ENCODE measurements around the gene FAM47E.

FAM47E gene

DNA sequence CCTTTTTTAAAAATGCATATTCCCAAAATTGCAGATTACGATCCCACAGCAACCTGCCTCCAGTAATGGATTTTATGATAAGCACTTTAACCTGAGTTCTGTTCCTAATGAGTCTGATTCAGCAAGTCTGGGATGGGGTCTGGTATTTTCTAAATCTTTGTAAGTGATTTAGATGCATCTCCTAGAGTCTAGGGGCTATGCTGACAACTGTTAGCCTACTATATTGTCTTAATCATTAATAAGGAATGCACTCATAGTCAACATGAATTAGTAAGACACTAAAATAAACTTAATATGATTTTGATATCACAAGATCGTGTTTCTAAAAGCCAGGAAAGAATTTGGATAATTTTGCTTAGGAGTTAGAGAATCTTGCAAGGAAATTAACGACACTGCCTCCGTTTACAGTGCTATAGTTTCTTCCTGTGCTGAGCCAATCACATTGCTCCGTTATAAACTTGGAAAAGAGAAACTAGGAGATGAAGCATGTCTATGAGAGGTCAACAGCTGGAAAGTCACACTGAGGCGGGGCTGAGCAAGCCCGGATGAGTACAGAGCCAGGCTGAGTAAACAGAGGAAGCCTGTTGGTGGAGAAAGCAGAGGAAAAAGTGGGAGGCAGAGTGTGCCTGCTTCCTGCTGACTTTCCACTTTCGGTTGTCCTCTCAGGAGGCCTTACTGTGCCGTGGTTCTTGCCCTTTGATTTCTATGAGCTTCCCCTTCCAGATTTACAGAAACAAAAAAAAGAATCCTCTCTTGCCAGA is 43.3 kb upstream of the FAM47E start:
- TF ChIP-seq, protein P1, sequence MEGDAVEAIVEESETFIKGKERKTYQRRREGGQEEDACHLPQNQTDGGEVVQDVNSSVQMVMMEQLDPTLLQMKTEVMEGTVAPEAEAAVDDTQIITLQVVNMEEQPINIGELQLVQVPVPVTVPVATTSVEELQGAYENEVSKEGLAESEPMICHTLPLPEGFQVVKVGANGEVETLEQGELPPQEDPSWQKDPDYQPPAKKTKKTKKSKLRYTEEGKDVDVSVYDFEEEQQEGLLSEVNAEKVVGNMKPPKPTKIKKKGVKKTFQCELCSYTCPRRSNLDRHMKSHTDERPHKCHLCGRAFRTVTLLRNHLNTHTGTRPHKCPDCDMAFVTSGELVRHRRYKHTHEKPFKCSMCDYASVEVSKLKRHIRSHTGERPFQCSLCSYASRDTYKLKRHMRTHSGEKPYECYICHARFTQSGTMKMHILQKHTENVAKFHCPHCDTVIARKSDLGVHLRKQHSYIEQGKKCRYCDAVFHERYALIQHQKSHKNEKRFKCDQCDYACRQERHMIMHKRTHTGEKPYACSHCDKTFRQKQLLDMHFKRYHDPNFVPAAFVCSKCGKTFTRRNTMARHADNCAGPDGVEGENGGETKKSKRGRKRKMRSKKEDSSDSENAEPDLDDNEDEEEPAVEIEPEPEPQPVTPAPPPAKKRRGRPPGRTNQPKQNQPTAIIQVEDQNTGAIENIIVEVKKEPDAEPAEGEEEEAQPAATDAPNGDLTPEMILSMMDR (conservative IDR thresholded peaks at IDR 0.05; ENCODE audit: low read depth): no peak
- DNase-seq (ENCODE audit: low spot score): peak; percentile 65
- POLR2A ChIA-PET (ENCODE audit: low non-redundant PET): no interaction called here
- peak overlapping the region; percentile 81 for H3K27ac ChIP-seq
- CTCF ChIA-PET: no interaction called here

DNA sequence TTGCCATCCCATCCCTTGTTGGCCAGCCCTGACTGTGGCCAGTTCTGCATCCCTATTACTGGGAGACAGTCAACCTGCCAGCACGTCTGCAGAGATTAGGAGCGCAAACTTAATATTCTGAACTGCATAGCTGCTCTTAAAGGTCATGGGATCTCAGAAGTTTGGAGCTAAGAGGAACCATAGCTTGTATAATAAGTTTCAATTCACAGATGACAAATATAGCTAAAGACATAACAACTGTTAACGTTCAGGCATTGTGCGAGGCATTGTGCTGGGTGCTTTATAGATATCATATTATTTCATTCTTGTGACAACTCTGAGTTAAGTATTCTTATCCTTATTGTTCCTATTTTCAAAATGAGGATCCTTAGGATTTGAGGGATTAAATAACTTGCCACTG is 41.6 kb upstream of the FAM47E start:
- TF ChIP-seq, protein P1 (conservative IDR thresholded peaks at IDR 0.05; ENCODE audit: low read depth): no peak
- ChIA-PET POLR2A (ENCODE audit: low non-redundant PET) (no interaction called here), CTCF (no interaction called here)
- DNase-seq (ENCODE audit: low spot score): no peak
- peak overlapping the region; percentile 54; the same call in 1 of the 2 replicates for H3K27ac ChIP-seq

DNA sequence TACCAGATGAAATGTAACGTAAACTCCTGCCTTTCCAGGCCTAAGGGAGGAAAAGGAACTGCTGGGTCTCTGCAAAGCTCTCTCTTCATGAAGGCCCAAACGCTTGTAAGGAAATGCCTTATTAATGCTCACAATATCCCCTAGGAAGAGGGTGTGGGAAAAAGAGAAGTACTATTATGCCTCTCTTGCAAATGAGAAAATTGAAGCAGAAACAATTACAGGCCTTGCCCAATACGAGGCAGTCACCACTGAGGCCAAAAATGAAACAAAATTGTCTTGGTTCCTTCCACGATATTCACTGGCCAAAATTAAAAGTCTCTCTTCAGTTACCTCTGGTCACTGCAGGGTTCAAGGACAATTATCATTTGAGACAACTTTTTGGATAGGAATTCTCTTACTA is 41.1 kb upstream of the FAM47E start:
- TF ChIP-seq, protein P1 (conservative IDR thresholded peaks at IDR 0.05; ENCODE audit: low read depth): no peak
- ChIA-PET POLR2A (ENCODE audit: low non-redundant PET) (no interaction called here), CTCF (interaction anchor here (0.6 kb wide), 1 partner anchor 10 kb away, joined by 3 read pairs; no protein-coding TSS in a partner anchor)
- no peak overlapping the region for H3K27ac ChIP-seq
- DNase-seq (ENCODE audit: low spot score): no peak

DNA sequence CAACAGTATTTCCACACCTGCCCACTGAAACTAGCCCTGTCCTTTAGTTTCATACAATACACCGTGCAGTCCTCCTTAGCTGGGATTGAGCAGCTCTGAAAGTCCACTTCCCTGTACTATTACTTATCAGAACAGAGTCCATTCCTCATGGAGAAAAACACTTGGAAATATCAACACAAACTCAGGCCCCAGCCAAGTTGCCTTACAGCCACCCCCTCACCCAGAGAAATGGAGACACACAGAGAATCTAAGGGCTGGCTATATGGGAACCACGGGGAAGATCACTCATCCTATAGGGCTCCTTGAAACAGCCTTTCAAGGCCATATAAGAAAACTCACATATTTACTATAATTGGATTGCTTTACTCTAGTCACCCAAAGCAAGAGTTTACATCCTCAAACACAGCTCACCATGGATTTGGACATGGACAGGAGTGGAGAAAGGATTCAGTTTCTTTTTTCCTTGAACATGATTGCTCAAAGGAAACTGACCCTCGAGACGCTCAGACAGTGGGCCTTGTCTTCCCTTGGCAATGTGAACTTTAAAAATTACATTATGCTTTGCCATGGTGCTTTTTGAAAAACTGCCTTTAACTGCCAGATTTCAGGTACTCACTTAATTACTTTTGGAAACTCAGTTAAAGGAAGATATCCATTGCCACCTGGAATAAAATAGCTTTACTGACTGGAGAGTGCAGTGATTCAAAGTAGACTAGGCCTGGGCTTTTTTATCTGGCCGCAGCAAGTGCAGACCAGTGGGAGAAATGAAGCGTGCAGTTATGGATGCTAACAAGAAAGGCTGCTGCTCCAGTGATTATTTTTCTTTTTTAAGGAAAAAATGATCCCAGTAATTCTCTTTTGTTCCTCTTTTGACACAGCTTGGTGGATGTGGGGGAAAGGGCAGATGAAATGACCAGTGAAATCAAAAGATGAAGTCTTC is 39.5 kb upstream of the FAM47E start:
- TF ChIP-seq, protein P1 (conservative IDR thresholded peaks at IDR 0.05; ENCODE audit: low read depth): no peak
- no peak for DNase-seq (ENCODE audit: low spot score)
- CTCF ChIA-PET: interaction anchor here (0.5 to 1.3 kb wide), 3 partner anchors 23 to 39 kb away, joined by 3 to 9 read pairs (median 3); partner anchors contain the start of gene FAM47E
- POLR2A ChIA-PET (ENCODE audit: low non-redundant PET): no interaction called here
- H3K27ac ChIP-seq: peak overlapping the region; percentile 92; the same call in 1 of the 2 replicates

DNA sequence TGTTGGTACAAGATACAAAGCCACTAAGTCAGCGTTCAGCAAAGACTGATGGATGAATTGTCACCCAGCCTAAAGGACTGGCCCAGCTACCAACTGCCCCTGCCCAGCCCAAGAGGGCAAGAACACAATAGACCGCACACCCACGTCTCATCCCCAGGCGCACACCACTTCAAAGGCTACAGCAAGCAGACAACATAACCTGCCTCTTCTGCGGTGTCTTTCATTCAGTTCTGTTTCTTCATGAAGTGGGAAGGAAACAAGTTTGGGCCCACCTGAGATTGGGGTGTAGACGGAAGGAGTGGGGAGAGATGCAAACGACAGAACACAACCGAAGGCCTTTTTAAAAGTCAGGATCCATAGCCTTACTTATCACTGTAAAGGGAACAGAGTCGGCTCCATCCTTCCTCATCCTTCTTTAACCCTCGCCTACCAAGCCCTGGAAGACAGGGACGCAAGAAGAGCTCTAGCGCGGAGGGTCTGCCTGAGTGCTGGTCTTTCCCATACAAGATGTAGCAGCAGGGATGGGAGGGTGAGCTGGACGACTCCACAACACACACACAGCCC is 38.6 kb upstream of the FAM47E start:
- H3K27ac ChIP-seq: peak overlapping the region; percentile 92
- ChIA-PET POLR2A (ENCODE audit: low non-redundant PET) (no interaction called here), CTCF (interaction anchor here (0.7 to 1.3 kb wide), 2 partner anchors 33 to 94 kb away, joined by 3 to 9 read pairs; no protein-coding TSS in a partner anchor)
- no peak for DNase-seq (ENCODE audit: low spot score)
- TF ChIP-seq, protein P1 (conservative IDR thresholded peaks at IDR 0.05; ENCODE audit: low read depth): no peak
